Measurements from ENCODE around the gene GHRH.

GRCh38 chr20:37271421-37271768, 9.8 kb upstream of the GHRH start:
- no peak for TF ChIP-seq FOXA1 (IDR thresholded peaks at IDR 0.05)
- no peak for TF ChIP-seq SP1 (IDR thresholded peaks at IDR 0.05)
- no peak for TF ChIP-seq ELF4 (IDR thresholded peaks at IDR 0.05)
- TF ChIP-seq BHLHE40 (IDR thresholded peaks at IDR 0.05; ENCODE audit: borderline replicate concordance), result no peak
- no peak for TF ChIP-seq SUZ12 (IDR thresholded peaks at IDR 0.05)
- TF ChIP-seq FOXM1 (IDR thresholded peaks at IDR 0.05; ENCODE audit: borderline replicate concordance), result no peak
- no peak for TF ChIP-seq L3MBTL2 (conservative IDR thresholded peaks at IDR 0.05)
- no peak for TF ChIP-seq ARNT (IDR thresholded peaks at IDR 0.05)
- no peak for TF ChIP-seq FOXK2 (IDR thresholded peaks at IDR 0.05)
- TF ChIP-seq ZNF384 (IDR thresholded peaks at IDR 0.05), result no peak
- no peak for TF ChIP-seq LEF1 (IDR thresholded peaks at IDR 0.05; ENCODE audit: borderline replicate concordance)

Measured in HEK293T (cell line).